CD4-positive, alpha-beta T cell treated with Interleukin-2 at 100 ng/mL for 4 hours (primary cell): ENCODE data around the gene NKIRAS1.

Experiments
- DNase-seq: peaks from one replicate; pipeline ENCODE4 v3.0.0-alpha.2; 2020; ENCODE audit warnings: low spot score

NKIRAS1 gene

GRCh38 chr3:23916886-23917678 lies at the start of gene NKIRAS1, which contains the start of gene RPL15:
Gene NKIRAS1, minus strand, starts transcription at chr3:23916990. Its CDS starts 6,086 bp downstream, at chr3:23910904.
Gene RPL15, plus strand, starts transcription at chr3:23917132. Its CDS starts 728 bp downstream, at chr3:23917860.
- DNase-seq = peak; percentile 97

DNA sequence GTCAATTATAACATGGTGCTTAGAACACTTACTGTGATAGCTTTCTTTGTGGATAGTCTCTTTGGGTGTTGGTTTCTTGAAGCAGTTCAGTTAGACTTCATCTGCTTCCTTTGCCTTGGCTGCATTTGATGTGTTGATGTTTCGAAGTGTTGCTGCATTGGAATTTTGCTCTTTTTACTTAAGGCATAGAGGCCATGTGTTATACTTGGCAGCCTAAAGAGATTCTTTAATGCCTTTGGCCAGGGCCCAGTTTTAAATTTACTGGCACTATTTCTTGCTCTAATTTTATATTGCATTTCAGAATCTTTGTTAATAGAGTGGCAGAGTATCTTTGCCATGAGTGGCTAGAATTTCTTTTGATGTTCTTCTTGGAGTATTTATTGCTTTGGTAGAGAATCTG lies 49.5 kb upstream of the NKIRAS1 start:
- no peak for DNase-seq

- DNase-seq = no peak
Observed at GRCh38 chr3:23964537-23965235, 47.9 kb upstream of the NKIRAS1 start.

- no peak for DNase-seq
Observed at GRCh38 chr3:23961913-23962312, 45.1 kb upstream of the NKIRAS1 start.

DNA sequence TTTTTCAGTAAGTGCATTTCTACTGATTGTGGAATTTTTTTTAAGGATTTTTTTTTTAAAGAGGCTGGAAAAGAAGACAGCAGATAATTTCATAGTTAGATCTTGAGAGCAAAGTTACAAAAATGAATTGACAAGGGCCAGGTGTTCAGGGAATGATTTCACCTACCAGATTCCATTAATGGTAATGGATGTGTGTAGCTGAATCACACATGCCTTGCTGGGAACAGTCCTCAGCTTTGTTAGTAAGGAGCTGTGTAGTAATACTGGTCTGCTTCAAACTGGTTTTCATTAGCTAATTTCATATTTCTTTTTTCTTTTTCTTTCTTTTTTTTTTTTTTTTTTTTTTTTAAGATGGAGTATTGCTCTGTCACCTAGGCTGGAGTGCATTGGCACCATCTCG lies 44.3 kb upstream of the NKIRAS1 start:
- no peak for DNase-seq

GRCh38 chr3:23960649-23961048 lies 43.9 kb upstream of the NKIRAS1 start:
- no peak for DNase-seq

DNA sequence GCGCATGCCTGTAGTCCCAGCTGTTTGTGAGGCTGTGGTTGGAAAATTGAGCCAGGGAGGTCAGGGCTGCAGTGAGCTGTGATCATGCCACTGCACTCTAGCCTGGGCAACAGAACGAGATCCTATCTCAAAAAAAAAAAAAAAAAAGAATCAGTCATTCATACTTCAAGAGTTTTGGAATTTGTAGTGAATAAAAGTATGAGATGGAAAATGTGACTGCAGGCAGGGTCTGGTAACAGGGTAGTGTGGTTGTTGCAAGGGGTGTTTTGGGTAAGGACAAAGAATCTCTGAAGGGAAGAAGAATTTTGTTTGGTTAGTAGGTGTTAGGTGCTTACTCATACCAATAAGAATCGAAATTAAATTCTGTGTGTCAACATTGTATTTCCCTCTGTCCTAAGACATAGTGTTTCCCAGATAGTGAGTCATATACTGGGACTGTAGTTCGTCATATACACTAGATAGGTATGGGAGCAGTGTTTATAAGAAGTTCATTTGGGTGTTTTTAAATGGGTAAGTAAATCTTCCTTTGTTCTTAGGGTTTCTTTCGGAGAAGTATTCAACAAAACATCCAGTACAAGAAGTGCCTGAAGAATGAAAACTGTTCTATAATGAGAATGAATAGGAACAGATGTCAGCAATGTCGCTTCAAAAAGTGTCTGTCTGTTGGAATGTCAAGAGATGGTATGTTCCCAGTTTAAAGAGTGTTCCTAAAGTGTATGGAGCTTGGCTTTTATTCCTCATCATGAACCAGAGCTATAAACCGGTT lies 42.5 kb upstream of the NKIRAS1 start:
- no peak for DNase-seq

- DNase-seq = no peak
Observed at GRCh38 chr3:23956701-23957100, 39.9 kb upstream of the NKIRAS1 start.

GRCh38 chr3:23954144-23954543 lies 37.4 kb upstream of the NKIRAS1 start:
- DNase-seq = no peak

GRCh38 chr3:23953523-23953922 lies 36.7 kb upstream of the NKIRAS1 start:
- DNase-seq = no peak

- DNase-seq = no peak
Observed at GRCh38 chr3:23952646-23953045, 35.9 kb upstream of the NKIRAS1 start.

- no peak for DNase-seq
Observed at GRCh38 chr3:23950293-23950692, 33.5 kb upstream of the NKIRAS1 start.

GRCh38 chr3:23949784-23950183 lies 33.0 kb upstream of the NKIRAS1 start:
- no peak for DNase-seq

GRCh38 chr3:23948761-23949160 lies 32.0 kb upstream of the NKIRAS1 start:
- DNase-seq = no peak

GRCh38 chr3:23945913-23946687 lies 29.3 kb upstream of the NKIRAS1 start:
- DNase-seq = peak; percentile 98

GRCh38 chr3:23945663-23945912 lies 28.8 kb upstream of the NKIRAS1 start:
- DNase-seq = no peak

DNA sequence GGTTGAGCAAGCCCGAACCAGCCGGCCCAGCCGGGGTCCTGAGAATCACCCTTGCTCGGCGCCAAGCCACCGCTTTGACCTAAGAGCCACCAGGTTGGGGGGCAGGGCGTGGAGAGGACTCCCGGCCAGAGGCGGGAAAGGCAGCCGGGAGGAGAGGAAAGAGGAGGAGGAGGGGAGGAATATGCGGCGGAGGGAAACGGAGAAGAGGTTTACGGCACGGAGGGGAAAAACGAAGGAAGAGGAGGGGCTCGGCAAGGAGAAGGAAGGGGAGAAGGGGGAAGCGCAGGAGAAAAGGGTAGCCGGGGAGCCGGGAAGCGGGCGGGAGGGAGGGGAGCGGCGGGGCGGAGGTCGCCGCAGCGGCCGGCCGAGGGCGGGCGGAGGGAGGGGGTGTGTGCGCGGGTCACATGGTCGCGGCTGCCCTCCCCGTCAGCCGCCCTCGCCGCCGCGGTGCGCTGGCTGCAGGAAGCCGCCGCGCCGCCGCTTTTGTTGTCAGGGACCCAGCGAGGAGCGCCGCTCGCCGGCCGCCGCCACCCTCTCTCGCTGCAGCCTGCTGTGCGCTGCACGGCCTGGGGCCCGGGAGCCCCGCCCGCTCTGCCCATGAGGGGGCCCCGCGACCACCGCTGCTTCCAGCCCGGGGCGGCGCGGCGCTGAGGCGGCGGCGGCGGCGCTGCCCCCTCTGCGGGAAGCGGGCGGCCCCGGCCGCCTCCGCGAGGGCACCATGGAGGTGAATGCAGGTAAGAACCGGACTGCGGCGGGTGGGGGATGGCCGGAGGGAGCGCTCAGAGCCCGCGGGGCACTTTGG lies 28.3 kb upstream of the NKIRAS1 start, which contains the start of gene NR1D2:
Gene NR1D2 (plus strand): TSS at position 426 of the 802 bp plus-strand sequence. CDS start 293 bp downstream, at position 719.
- peak; percentile 78 for DNase-seq

- DNase-seq = no peak
Observed at GRCh38 chr3:23944007-23944783, 27.4 kb upstream of the NKIRAS1 start.

GRCh38 chr3:23942546-23942945 lies 25.8 kb upstream of the NKIRAS1 start:
- DNase-seq = no peak

GRCh38 chr3:23941440-23941839 lies 24.6 kb upstream of the NKIRAS1 start:
- no peak for DNase-seq
